Measurements from ENCODE around the gene KIAA0586.
"Not testable (repeated sequence)": the region's sequence is repeated elsewhere in the genome, so short reads cannot be mapped to it uniquely, and the experiment has no call there.

Gene KIAA0586

DNA sequence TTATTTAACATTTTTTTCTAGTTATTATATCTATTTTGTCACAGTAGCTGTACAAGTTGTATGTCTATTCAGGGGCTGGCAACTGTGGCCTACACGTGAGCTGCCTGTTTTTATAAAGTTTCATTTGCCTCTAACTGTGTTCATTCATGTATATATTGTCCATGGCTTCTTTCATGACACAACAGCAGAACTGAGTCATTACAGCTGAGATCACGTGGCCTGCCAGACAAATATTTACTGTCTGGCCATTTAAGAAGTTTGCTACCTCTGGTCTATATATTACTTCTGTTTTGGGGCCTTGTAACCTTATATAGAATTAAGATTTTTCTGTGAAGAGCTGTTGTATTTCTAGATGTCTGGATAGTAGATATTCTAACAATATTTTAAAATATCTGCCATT is 37.9 kb downstream of the KIAA0586 start:
- no peak for DNase-seq

DNA sequence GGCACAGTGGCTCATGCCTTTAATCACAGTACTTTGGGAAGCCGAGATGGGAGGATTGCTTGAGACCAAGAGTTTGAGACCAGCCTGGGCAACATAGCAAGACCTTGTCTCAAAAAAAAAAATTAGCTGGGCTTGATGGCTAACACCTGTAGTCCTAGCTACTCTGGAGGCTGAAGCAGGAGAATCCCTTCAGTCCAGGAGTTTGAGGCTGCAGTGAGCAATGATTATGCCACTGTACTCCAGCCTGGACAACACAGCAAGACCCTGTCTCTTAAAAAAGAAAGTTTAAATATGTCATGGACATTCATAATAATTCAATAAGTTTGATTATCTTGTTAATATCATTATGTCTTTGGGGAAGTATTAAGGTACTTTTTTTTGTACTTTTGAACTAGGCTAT is 38.9 kb downstream of the KIAA0586 start:
- no peak for DNase-seq

GRCh38 chr14:58467575-58467974 is 40.1 kb downstream of the KIAA0586 start:
- no peak for DNase-seq

DNA sequence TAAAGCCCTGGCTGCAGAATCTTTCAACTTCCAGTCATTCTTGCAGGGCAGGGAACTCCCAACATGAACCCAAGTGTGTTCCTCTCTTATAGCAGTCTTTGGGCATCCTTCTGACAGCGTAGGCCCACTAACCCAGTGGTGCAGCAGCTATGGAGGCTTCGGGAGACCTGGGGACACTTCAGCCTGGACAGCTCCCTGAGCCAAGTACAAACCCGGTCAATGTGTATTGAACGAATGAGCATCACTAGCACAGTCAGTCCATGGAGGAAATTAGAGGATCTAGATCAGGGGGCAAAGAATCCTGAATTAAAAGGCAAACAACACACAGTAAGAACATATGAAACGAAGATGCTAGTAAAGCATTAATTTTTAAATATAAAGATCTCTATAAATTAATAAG is 41.8 kb downstream of the KIAA0586 start:
- no peak for DNase-seq

- no peak for DNase-seq
Observed at GRCh38 chr14:58476320-58476719, 48.8 kb downstream of the KIAA0586 start.

DNA sequence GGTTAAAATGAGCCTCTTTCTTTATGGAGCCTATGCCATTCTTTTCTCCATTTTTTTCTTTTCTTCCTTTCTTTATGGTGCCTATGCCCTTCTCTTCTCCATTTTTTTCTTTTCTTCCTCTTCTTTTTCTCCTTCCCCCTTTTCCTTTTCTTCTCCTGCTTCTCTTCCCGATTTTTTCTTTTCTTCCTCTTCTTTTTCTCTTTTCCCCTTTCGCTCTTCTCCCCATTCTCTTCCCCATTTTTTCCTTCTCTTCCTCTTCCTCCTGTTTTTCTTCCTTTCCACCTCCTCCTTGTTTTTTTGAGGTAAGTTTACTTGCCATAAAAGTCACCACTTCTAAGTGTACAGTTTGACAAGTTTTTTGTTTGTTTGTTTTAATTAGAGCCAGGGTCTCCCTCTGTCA is 50.1 kb downstream of the KIAA0586 start:
- no peak for DNase-seq

GRCh38 chr14:58478329-58478728 is 50.8 kb downstream of the KIAA0586 start:
- not testable (repeated sequence) for DNase-seq

GRCh38 chr14:58479975-58480374 is 52.5 kb downstream of the KIAA0586 start:
- no peak for DNase-seq

DNA sequence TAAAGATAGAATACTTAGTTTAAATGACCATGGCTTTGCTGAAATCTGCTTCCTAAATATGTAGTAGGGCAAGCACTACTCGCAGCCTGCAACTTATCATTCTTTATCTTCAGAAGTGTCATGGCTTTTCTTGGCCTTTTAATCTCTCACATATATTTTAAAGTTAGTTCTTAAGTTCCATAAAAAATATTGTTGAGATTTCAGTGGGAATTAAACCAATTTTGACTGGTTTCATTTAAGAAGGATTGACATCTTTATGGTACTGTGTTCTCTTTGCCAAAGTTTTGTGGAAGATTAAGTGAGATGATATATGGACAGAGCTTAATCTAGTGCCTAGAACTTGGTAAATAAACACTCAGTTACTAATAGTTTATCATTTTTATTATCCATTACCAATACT is 56.7 kb downstream of the KIAA0586 start:
- DNase-seq: no peak

DNA sequence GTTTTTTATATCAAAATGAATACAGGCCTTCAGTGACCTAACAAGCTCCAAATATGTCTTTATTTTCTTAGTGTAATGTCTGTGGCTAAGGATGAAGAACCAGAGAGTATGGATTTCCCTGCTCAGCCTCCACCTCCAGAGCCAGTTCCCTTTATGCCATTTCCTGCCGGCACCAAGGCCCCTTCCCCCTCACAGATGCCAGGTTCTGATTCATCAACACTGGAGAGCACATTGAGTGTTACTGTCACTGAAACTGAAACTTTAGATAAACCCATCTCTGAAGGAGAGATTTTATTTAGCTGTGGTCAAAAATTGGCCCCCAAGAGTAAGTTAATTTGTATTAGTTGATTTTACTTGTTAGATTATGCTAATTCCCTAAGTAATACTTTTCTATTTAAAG is 61.0 kb downstream of the KIAA0586 start:
- DNase-seq: no peak

GRCh38 chr14:58491593-58491992 is 64.1 kb downstream of the KIAA0586 start:
- DNase-seq: no peak

DNA sequence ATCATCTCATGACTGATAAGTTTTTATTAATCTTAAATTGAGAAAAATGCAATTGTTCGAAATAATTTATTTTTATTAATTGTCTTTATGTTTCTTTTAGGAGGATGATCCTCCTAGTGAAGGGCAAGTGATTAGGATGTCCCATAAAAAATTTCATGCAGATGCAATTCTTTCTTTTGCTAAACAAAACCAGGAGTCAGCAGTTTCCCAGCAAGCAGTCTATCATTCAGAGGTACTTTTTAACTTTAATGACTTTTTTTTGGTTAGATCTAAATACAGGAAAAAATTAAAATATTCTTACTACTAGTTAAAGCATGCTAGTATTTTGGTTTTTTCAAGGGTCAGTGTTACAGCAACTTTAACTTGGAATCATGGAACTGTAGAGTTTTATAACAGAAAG is 64.5 kb downstream of the KIAA0586 start:
- no peak for DNase-seq

DNA sequence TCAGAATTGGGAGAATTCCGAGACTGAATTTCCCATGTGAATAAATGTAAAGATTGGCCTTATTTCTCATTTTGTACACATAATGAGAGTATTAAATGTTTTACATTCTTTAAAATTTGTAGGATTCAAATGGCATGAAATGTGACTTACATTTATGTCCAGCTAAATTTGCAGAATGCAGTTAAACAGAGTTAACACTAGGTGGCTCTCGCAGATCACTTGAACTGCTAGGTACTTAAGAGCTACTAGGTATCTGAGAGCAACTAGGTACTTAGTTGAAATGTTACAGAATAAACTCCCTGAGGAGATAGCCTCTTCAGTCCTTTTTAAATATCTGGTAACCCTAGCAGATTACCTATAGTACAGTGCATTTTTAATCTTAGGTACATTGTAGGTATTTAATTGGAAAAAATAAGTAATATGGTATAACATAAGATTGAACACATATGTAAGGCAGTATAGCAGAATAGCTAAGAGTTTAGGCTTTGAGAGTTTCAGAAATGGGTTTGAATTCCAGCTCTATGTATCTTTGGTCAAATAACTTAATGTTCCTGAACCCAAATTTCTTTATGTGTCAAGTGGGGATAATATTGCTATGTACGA is 73.8 kb downstream of the KIAA0586 start:
- no peak for DNase-seq

DNA sequence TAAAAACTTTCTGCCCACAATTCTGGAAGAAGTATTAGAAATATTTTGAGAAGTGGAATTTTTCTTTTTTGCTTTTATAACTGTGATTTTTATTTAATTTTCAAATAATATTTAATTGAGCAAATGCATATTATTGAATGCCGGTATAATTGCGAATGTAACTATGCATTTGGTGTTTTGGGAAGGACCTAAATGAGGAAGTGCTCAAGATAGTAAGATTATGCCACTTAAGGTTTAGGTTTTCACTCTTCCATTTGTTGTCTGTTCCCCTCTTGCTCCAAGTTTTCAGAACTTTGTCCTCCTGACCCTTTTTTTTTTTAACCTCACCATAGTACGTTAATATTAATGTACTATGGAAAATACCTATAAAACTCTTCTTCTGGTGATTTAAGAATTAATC is 85.8 kb downstream of the KIAA0586 start:
- no peak for DNase-seq

DNA sequence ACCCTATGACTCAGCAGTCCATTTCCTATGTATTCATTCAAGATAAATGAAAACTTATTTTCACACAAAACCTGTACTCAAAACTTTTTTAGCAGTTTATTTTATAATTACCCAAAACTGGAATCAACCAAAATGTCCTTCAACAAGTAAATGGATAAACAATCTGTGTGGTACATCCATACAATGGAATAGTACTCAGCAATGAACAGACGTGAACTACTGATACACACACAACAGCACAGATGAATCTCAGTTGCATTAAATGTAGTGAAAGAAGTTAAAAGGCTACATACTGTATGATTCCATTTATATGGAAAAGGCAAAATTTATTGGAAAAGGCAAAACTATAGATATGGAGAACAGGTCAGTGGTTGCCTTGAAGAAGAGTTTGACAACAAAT is 90.1 kb downstream of the KIAA0586 start:
- no peak for DNase-seq

DNA sequence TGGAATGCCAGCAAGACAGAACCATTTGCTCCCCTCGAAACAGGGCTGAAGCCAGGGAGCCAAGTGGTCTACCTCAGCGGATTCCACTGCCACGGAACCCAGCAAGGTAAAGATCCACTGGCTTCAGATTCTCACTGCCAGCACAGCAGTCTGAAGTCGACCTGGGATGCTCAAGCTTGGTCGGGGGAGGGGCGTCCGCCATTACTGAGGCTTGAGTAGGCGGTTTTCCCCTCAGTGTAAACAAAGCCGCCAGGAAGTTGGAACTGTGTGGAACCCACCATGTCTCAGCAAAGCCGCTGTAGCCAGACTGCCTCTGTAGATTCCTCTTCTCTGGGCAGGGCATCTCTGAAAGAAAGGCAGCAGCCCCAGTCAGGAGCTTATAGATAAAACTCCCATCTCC is 98.2 kb downstream of the KIAA0586 start:
- DNase-seq: not testable (repeated sequence)

- DNase-seq: no peak
Observed at GRCh38 chr14:58533446-58533845, 105.9 kb downstream of the KIAA0586 start.

- no peak for DNase-seq
Observed at GRCh38 chr14:58535044-58535443, 107.5 kb downstream of the KIAA0586 start.

DNA sequence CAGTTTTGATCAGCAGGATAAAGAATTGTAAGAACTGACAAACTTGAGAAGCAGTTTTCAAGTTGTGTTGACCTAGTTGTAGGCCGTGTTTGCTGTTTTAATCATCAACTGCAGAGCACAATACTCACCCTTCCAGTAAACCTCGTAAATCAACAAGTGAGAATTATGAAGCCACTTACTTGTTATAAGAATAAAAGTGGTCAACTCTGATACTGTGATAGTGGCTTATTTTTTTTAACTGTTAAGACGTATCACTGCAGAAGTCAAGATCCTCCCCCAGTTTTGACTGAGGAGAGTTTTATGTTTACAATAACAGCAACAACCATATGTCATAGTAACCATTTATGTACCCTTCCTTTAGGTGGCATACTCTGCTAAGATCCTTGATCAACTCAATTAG is 109.5 kb downstream of the KIAA0586 start:
- no peak for DNase-seq

DNA sequence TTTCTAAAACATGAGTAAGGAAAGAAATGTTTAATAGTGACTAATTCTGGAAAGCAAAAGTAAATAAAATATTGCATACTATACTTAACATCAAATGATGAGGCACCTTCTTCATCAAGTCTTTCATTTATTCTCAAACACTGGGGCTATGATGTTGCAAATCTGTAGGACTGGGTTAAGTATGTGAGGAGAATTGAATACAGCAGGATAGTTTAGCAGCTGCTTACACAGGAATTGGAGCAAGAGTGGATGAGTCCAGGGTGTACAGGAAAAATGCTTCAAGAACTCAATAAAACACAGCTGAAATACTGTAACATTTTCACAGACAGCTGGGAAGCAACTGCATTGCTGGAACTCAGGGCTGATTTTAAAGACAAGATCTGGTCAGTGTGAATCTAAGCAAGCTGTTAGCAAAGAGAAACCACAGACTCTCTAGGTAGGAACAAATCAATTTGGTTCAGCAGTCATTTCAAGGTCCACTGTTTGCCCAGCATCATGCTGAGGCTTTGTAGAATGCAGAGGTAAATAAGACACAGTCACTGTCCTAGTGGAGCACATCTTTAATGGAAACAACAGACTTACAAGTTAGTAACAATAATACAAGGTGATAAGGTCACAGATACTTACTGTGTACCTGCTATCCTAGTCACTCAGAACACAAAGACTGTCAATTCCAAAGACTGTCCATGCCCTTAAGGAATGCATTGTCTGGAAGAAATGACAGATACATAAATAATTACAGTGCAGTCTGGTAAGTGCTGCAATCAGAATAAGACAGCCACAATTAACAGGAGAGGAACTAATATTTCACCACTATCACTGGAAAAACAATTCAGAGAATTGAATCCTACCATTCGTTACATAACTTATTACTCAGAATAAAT is 113.5 kb downstream of the KIAA0586 start:
- no peak for DNase-seq

- DNase-seq: no peak
Observed at GRCh38 chr14:58541633-58542022, 114.1 kb downstream of the KIAA0586 start.

GRCh38 chr14:58543253-58543652 is 115.7 kb downstream of the KIAA0586 start:
- no peak for DNase-seq

GRCh38 chr14:58547649-58548048 is 120.1 kb downstream of the KIAA0586 start:
- no peak for DNase-seq

GRCh38 chr14:58549105-58549757 is 121.7 kb downstream of the KIAA0586 start:
- DNase-seq: no peak
